ENCODE data around the gene THSD4.
"Not testable (repeated sequence)": the region's sequence is repeated elsewhere in the genome, so short reads cannot be mapped to it uniquely, and the experiment has no call there.

Gene THSD4

GRCh38 chr15:71171195-71171594, 55.9 kb downstream of the THSD4 start:
- in situ Hi-C loops (cut with MboI; ENCODE audit: low pct_unique_long_range_greater_than_20kb, low sequenced_read_pairs): no loop called here
- DNase-seq: no peak

DNA sequence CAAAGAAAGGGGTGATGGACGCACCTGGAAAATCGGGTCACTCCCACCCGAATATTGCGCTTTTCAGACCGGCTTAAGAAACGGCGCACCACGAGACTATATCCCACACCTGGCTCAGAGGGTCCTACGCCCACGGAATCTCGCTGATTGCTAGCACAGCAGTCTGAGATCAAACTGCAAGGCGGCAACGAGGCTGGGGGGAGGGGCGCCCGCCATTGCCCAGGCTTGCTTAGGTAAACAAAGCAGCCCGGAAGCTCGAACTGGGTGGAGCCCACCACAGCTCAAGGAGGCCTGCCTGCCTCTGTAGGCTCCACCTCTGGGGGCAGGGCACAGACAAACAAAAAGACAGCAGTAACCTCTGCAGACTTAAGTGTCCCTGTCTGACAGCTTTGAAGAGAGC, 59.1 kb downstream of the THSD4 start:
- DNase-seq; in situ Hi-C loops (cut with MboI; ENCODE audit: low pct_unique_long_range_greater_than_20kb, low sequenced_read_pairs): not testable (repeated sequence)

DNA sequence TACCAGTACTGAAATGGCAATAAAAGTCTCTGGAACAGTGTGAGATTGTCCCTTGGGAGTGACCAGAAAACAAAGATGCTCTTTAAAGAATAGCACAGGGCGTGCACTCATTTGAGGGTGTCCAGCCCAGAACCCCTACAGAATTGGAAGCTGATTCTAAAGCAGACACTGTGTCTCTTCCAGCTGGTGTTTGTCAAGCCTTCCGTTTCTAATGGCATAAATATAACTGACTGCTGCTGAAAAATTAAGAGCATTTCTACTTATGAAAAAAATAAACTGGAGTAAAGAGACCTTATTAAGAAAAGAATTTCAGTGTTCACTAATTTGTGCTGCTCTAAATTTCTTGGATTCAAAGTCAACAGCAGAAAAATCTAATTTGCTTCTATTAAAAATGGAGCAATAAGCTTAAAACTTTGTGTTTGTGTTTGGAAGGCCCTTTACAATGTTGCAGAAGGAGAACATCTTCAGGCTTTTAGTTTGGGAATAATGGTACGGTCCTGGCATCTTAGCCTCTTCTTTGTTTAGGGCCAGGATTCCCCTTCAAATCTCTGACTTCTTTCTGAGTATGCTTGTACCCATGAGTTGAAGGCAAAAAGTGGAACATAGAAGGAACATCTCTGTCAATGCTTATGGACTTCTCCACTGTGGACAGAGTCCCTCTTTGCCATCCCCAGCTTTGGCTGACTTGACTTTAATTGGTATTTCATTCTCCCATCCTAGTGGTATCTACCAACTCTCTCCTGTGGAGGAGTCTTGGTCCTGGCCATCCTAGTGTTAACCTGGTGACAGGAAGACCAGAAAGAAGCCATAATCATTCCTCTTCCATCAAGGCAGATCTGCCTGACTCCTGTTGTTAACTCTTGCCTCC, 65.9 kb downstream of the THSD4 start:
- in situ Hi-C loops (cut with MboI; ENCODE audit: low pct_unique_long_range_greater_than_20kb, low sequenced_read_pairs): no loop called here
- DNase-seq: no peak

DNA sequence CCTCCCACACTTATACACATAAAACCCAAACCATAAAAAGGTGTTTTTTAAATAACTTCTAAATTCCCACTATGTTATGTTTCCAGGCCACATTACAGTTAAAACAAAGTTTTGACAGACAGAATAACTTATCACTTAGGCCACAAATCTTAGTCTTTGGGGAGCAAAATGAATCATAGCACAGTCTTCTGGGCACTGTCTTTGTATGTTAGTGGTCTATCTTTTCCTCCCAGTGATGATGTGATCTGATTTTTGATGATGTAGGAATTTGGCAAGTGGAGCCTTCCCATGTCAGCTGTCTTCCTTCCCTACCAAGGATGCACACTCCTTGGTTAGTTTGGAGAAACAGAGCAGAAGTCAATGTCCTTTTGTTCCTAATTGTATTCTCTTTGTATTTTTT, 67.3 kb downstream of the THSD4 start:
- DNase-seq: no peak
- in situ Hi-C loops (cut with MboI; ENCODE audit: low pct_unique_long_range_greater_than_20kb, low sequenced_read_pairs): no loop called here

GRCh38 chr15:71183063-71183462, 67.8 kb downstream of the THSD4 start:
- in situ Hi-C loops (cut with MboI; ENCODE audit: low pct_unique_long_range_greater_than_20kb, low sequenced_read_pairs): no loop called here
- DNase-seq: no peak

DNA sequence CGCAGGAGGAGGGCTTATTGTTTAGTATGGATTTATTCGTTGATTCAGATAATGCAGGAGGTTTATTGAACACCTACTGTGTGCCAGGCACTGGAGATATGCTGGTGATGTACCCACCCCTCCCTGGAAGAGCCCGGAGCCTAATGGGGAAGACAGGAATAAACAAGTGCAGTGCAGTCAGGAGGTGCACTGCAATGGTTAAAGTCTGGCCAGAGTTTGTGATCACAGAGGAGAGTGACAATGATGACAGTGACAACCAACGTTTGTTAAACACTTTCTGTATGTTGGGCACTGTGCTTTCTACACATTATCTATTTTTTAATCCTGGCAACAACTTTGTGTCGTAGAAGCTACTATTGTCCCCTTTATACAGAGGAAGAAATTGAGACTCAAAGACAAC, 70.4 kb downstream of the THSD4 start:
- DNase-seq: no peak
- in situ Hi-C loops (cut with MboI; ENCODE audit: low pct_unique_long_range_greater_than_20kb, low sequenced_read_pairs): no loop called here

DNA sequence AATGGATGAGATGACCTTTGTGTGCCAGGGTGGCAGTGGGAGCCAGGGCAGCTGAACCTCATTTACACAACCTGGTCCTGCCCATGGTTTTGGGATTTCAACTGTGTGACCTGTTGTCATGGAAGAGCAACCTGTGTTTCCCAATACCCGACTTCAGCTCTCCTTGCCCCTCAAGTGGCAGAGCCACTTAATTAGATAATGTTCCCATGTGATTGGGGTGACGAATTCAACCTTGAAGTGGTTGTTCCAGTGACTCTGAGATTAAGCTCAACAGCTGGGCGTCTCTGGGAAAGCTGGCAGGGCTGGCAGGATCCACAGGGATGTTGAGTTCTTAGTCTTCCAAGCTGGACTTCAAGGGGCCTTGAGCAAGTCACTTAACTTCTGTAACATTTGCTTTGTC, 71.0 kb downstream of the THSD4 start:
- DNase-seq: no peak
- in situ Hi-C loops (cut with MboI; ENCODE audit: low pct_unique_long_range_greater_than_20kb, low sequenced_read_pairs): no loop called here

DNA sequence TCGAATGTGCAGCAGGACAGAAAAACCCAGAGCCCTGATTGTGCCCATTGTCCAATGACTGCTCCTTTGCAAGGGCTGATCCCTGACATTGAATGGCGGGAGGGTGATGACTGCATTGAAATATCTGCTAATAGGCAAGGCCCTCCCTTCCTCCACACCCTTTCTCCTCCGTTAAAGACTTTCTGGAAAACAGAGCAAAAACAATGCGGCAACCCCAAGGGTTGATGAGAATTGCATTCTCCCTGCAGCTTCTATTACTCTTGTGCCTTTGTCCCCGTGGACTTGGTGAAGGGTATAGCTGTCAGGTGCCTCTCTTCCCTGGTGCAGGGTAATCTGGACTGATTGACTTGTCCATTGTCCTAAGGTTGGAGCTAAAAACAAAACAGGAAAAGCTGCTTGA, 71.8 kb downstream of the THSD4 start:
- DNase-seq: no peak
- in situ Hi-C loops (cut with MboI; ENCODE audit: low pct_unique_long_range_greater_than_20kb, low sequenced_read_pairs): no loop called here

DNA sequence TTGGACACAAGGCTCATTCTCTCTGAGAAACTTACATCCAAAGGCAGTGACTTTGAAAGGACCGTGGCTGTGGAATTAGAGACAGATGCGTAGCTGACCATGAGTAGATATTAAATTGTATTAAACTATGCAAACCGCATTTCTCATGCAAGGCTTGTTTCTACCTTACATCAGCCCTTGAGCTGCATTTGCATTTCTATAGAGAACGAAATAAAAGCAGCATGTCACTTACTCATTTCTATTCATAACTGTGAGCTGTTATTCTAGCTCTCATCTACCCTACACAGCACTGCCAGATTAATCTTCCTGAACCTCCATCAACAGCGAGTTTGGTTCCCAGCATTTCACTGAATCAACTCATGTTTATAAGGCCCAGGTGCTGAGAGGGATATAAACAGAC, 72.3 kb downstream of the THSD4 start:
- in situ Hi-C loops (cut with MboI; ENCODE audit: low pct_unique_long_range_greater_than_20kb, low sequenced_read_pairs): no loop called here
- DNase-seq: no peak

GRCh38 chr15:71189718-71190117, 74.4 kb downstream of the THSD4 start:
- no peak for DNase-seq
- in situ Hi-C loops (cut with MboI; ENCODE audit: low pct_unique_long_range_greater_than_20kb, low sequenced_read_pairs): no loop called here

DNA sequence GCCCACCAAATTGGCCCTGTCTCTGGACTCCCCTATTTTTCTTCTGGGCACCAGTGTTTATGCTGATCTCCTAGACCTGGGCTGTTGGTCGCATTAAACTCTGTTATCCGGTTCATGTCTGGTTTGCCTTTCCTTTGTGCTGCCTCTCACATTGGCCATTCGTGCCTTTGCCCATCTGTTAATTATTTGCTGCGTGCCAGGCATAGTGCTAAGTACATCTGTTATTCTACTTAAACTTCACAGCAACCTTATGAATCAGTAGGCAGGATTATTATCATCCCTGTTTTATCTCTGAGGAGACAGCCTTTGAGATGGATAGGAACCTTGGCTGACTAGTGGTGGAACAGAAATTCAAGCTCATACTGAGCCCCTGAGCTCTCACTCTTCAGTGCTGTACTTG, 76.0 kb downstream of the THSD4 start:
- in situ Hi-C loops (cut with MboI; ENCODE audit: low pct_unique_long_range_greater_than_20kb, low sequenced_read_pairs): no loop called here
- DNase-seq: no peak

DNA sequence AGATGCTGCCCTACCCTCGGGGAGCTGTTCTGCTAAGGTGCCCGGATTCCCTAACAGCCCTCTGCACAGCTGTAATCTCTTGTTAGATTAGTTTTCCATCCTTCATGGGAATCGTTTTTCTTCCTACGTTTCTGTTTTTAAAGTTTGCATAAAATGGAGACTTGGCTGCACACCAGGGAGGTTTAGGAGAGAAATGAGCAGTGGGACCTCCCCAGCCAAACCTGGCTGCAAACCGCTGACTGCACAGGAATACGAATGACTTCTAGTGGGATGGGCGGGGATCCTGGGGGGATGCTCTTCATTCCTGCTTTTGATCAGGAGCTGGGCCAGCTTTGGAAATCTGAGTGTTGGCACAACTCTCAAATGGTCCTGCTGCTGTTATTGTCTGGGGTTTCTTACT, 77.5 kb downstream of the THSD4 start:
- DNase-seq: no peak
- in situ Hi-C loops (cut with MboI; ENCODE audit: low pct_unique_long_range_greater_than_20kb, low sequenced_read_pairs): no loop called here

DNA sequence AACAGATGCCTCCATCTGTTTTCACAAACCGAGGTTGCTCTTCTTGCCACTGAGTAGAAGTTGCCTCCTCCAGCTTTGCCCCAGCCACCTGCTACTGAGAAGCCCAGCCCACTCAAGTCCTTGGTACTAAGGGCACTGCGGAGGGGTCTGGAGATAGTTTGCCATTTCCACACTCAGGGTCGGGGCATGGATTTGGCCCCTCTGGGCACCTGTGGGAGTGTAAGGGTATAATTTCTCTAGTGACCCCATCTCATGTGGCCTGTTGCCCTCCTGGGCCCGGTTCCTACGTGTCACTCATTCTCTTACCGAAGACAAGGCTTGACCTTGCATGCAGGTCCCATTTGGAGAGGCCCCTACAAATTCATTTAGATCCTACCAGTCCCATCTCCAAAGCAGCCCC, 79.0 kb downstream of the THSD4 start:
- in situ Hi-C loops (cut with MboI; ENCODE audit: low pct_unique_long_range_greater_than_20kb, low sequenced_read_pairs): no loop called here

DNA sequence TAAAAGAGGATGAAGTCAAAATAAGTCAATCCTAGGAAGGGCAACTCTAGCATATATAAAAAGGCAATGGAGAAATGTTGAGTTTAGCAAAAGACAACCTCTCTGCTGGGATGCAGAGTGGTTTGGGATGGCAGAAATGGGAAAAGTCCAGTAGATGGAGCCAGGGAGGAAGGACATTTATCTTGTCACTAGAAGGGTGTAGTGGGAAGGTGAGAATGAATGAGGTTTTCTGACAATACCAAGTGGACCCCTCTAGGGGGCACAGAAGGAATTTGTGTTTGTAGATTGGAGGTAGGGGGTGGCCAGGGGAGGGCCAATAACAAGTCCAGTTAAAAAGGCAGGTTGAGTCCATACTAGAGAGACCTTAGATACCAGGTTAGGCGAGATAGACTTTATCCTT, 80.0 kb downstream of the THSD4 start:
- peak; percentile 7 for DNase-seq
- in situ Hi-C loops (cut with MboI; ENCODE audit: low pct_unique_long_range_greater_than_20kb, low sequenced_read_pairs): no loop called here

More for the DNA sequence above, 79.0 kb downstream of the THSD4 start:
- no peak for DNase-seq

DNA sequence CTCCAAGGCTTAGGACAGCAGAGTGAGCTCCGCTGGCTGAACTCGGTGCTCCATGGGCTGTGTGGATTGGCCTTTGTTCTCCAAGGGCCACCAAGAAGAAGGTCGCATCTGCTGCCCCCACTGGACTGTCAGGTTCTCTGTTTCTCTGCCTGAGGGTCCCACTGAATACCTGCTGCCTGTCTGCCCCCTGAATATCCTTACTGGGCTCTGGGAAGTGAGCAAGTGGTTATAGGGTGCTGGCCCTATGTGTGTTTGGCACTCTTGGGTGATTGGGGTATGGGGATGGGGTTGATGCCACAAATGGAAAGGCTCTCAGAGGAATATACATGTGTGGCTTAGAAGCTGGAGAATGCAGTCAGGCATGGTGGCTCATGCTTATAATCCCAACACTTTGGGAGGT, 82.3 kb downstream of the THSD4 start:
- in situ Hi-C loops (cut with MboI; ENCODE audit: low pct_unique_long_range_greater_than_20kb, low sequenced_read_pairs): no loop called here
- DNase-seq: no peak

DNA sequence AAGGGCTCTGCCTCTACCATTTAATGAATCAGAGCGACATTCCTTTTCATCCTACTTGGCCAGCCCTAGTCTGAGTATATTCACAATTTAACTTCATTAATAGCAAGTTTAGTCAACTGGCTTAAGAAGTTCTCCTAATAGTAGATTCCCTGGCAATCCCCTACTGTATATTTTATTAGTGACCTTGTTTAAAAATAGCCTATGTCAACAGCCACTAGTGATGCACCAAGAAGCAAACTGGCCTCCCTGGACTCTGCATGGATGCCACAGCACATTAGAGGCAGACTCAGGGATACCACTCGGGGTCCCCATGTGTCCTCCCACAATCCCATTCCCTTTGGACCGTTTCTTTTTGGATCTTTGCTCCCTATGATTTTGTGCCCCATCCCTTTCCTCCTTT, 83.6 kb downstream of the THSD4 start:
- in situ Hi-C loops (cut with MboI; ENCODE audit: low pct_unique_long_range_greater_than_20kb, low sequenced_read_pairs): no loop called here
- DNase-seq: no peak

- no peak for DNase-seq
- in situ Hi-C loops (cut with MboI; ENCODE audit: low pct_unique_long_range_greater_than_20kb, low sequenced_read_pairs): no loop called here
These were observed 84.4 kb downstream of the THSD4 start for GRCh38 chr15:71199384-71200351.

DNA sequence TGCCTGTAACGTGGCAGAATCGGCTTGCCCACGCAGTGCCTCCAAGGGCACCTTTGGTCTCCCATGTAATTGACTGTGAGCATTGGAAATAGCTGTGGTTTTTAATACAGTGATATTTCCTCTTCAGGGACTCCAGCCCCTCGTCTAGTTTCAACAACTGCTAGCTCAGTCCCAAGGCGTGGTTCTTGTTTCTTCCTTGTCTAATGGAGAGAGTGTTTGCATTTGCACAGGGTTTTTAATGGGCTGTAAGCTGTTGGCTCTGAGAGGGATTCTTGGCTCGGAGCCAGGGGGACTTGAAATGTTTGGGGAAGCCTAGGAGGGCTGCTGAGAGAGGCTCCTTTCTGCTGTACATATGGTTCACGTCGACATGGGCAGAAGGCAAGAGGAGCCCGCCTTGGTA, 86.2 kb downstream of the THSD4 start:
- in situ Hi-C loops (cut with MboI; ENCODE audit: low pct_unique_long_range_greater_than_20kb, low sequenced_read_pairs): no loop called here
- no peak for DNase-seq

DNA sequence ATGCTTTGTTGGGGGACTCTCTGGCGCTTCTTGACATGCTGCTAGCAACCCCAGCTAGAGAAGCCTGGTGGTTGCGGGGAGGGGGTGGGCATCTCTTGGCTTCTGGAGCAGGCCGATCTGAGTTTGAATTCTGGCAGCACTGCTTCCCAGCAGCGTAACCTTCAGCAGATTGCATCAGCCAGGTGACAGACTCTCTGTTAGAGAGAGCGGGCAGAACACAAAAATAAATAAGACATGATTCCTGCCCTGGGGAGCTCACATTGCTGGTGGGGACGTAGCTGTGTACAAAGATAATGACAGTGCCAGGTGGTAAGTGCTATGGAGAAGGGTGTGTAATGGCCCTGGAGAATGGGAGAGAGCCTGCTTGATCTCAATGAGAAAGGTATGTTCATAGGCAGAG, 87.4 kb downstream of the THSD4 start:
- no peak for DNase-seq
- in situ Hi-C loops (cut with MboI; ENCODE audit: low pct_unique_long_range_greater_than_20kb, low sequenced_read_pairs): no loop called here

All from KBM-7 (cell line).